ENCODE measurements around the gene FMNL3.

FMNL3 gene

DNA sequence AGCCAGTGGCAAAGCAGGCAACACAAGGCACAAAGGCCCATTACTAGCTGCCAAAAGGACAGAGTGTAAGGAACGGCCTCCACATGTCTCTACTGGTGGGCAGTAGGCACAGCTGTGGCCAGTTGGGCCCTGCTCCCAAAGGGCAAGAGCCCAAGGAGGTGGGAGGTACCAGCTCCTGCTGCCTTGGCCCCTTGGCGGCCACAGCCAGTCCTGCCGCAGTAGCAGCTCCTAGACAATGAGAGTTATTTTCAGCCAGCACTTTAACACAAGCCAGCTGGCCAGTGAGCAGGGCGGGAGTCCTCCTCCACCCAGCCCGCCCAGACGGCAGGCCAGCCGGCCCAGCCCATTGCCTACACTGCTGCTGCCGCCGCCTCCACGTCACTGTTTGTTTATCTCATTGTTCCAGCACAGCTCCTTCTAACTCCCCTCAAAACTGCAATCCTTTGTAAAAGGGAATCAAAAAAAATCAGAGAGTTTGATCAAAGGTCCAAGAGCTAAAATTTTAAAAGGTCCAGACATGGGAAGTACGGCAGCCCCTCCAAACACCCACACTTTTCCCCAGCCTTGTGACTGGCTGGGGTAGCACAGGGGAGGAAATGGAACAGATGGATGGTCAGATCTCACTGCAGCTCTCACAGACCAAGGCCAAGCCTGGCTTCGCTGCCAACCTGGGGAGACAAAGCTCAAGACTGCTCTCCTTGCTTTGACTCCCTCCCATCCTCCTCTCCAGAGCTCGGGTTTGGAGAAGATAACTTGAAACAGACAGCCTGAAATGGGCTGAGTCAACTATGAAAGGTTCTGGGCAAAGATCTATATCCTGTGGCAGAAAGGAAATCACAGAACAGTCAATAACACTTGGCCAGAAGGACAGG is 33.5 kb downstream of the FMNL3 start:
- peak; percentile 67 for DNase-seq (ENCODE audit: insufficient read length, low spot score)
- TF ChIP-seq POLR2A (IDR thresholded peaks at IDR 0.05; ENCODE audit: low read depth, low read length) = 0 out of 2 replicates have a peak, but pooled peaks have one; percentile 26
- FAIRE-seq = no peak

DNA sequence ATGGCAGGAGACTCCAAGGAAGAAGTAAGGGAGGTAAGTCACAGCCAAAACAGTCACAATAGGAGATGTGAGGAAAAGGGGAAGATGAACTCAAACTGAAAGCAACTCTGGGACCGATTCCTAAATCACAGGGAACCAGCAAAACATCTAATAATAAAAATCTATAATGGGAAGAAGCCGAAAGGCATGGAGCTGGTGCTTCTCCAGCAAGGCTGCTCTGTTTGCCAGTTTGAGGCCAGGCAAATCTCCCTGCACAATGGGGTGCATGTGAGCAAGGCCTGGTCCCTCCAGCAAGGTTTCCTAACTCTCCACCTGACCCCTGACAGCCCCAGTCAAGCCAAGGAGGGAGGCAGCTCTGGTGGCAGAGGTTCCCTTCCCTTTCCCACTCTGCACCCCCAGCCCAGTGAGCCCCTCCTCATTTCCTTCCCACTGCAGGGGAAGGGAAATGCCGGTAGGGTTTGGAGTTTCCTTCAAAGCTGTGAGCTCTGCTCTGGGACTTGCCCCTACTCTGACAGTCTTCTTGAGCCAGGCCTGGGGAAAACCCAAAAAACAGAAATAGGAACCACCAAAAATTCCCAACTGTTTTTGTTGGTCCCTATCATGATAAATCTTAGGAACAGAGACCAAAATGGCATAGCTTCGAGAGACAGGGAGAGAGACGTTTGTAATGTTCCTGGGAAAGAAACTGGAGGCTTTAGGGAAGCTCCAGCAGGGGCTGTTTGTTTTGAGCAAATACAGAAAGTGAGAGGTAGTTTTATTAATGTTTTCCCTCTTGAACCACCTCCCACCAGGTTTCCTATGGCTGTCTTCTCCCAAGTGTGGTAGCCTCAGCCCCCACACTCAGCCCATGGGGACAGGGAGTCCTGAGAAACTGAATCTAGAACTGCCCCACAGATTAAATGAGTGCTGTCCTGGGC is 34.6 kb downstream of the FMNL3 start:
- TF ChIP-seq POLR2A (IDR thresholded peaks at IDR 0.05; ENCODE audit: low read depth, low read length) = no peak
- no peak for DNase-seq (ENCODE audit: insufficient read length, low spot score)
- no peak for FAIRE-seq

DNA sequence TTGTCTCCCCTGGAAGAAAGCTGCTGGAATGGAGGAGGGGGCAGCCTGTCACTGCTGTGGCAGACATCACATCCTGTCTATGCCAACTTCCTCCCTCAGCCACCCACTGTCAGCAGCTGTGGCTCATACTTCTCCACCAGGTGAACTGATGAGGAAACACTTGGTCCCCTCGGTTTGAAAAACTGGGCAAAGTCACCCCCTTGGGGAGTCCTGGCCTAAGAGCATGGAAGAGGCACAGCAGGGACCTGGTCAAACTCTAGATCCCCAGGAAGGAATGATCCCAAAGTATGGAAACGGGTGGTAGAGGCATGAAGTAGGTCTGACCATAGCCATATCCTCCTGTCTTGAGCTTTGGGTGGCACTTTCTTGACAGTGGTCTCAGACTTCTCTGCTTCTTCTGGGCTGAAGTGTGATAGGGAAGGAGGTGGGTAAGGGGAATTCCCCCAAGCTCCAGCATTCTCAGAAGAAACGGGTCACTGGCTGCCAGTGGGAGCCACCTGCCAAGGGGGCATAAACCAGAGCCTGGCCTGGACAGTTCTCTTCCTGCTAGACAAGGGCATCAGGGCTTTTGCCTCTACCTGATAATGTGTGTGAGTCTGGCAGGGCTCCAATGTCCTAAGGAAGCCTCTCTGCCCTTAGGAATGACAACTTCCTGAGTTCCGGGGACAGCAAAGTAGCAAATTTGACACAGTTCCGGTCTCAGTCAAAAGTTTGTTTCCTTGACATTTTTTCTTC is 36.0 kb downstream of the FMNL3 start:
- DNase-seq (ENCODE audit: insufficient read length, low spot score) (no peak), FAIRE-seq (no peak)
- no peak for TF ChIP-seq POLR2A (IDR thresholded peaks at IDR 0.05; ENCODE audit: low read depth, low read length)

DNA sequence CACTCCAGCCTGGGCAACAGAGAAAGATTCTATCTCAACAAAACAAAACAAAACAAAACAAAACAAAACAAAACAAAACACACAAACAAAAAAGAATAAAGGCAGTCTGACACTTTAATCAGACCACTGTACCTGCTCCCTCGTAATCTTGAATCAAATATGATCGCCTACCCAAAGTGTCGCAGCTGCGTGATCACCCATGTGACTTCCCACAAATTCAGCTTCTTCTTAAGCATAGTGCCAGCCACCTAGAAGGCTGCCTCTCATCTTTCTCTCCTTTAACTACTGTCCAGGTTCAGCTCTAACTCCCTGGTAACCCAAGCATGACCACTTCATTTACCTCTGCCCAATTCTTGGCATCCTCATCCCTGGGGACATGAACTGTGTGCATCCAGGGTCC is 37.4 kb downstream of the FMNL3 start:
- TF ChIP-seq POLR2A (IDR thresholded peaks at IDR 0.05; ENCODE audit: low read depth, low read length) = no peak
- DNase-seq (ENCODE audit: insufficient read length, low spot score) (no peak), FAIRE-seq (no peak)

DNA sequence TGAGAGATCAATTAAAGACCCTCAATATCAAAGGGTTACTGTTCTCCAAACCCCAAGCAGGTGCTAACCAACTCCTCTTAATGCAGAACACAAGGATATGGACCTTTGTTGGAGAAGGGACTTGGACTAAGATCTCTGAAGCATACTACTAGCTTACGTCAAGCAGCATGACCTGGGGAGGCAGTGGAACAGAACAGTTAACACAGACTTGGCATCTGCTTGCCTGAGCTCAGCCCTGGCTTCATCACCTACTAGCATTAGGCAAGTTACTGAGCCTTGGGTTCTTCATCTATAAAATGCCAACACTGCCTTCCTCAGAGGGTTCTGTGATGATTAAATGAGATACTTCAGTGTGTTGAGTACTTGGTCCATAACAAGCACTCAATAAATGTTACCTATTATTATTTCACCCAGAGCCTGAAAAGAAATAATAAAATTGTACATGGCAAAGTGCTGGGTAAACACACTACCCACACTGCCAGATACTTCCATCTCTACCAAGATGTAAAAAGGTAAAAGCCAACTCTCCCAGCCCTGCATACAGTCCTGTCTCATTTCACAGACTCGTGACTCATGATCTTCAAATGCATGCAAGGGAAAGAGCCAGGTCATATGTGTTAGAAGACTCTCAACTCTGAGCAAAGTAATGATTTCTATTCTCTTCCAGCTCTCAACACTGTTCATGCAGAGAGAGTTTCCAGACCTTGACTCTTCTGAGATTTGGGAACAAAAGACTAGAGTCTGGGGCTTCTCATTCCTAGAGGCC is 39.7 kb downstream of the FMNL3 start:
- no peak for DNase-seq (ENCODE audit: insufficient read length, low spot score)
- no peak for TF ChIP-seq POLR2A (IDR thresholded peaks at IDR 0.05; ENCODE audit: low read depth, low read length)
- no peak for FAIRE-seq

DNA sequence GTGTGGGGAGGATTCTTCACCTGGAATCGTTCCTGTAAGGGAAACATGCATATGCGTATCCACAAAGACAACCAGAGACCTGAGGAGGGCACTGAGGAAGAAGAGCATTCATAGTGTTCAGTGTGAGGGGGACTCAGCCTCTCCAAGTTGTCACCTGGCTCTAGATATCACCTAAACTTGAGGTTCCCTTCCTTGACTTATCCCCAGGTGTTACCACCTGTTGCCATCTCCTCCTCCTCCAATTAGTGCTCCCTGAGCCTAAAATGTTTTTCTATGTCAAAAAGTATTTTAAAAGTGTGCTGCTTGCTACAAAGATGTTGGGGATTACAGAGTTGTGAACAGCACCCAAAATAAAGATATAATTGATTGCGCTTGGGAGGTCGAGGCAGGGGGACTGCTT is 41.0 kb downstream of the FMNL3 start:
- DNase-seq (ENCODE audit: insufficient read length, low spot score) (no peak), FAIRE-seq (no peak)
- no peak for TF ChIP-seq POLR2A (IDR thresholded peaks at IDR 0.05; ENCODE audit: low read depth, low read length)

DNA sequence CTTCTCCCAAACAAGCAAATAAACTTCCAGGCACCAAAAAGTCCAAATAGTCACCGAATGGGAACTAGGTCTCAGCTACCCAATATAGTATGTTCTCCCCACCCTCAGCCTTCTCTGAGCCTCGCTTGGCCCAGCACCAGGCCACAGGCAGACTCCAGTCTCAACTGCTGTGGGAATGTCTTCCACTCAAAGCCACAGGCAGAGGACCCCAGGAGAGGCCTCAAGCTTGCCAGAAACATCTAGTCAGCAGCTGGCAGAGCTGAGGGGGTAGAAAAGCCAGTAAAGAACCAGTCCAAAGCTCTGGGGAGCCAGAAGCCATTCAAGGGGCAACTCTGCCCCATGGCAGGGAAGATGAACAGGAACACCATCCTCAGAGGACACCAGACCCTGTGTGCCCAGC is 41.8 kb downstream of the FMNL3 start:
- TF ChIP-seq POLR2A (IDR thresholded peaks at IDR 0.05; ENCODE audit: low read depth, low read length) = no peak
- FAIRE-seq (no peak), DNase-seq (ENCODE audit: insufficient read length, low spot score) (no peak)

DNA sequence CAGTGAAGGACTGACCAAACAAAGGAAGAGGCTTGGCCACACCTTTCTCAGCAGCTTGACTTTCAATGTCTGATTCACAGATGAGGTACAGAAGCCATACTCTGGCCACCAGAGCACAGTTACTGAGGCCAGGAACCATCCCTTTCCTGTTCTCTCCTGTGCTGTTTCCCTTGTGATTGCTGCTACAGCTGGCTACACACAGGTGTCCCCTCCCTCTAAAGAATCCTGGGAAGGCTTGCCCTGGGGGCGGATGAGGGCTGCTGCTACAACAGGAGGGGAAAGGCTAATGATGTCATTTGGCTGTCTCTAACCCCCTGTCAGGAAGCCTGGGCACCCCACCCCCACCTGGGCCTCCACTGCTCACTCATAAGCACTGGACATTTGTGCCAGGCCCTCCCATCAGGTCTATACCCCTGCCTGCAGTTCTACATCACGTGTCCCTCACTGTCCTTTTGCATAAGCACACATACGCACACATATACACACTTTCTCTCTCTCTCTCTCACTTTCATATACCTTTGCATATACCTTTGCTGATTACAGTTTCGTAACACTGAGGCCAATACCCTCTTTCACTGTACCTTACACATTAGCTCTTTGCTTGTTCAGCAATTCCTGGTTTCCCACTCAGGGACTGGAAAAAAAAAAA is 42.5 kb downstream of the FMNL3 start:
- DNase-seq (ENCODE audit: insufficient read length, low spot score) = no peak
- FAIRE-seq = no peak
- no peak for TF ChIP-seq POLR2A (IDR thresholded peaks at IDR 0.05; ENCODE audit: low read depth, low read length)

DNA sequence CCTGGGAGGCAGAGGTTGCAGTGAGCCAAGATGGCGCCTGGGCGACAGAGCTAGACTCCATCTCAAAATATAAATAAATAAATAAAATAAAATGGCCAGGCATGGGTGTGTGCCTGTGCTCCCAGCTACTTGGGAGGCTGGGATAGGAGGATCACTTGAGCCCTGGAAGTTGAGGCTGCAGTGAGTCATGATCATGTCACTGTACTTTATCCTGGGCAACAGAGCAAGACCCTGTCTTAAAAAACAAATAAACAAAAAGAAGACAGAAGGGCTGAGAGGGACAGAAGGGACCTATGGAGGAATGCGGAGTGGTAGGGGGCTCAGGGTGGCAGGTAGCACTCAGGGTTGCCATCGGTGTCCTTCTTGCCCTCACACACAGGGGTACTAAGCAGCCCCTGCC is 43.0 kb downstream of the FMNL3 start:
- DNase-seq (ENCODE audit: insufficient read length, low spot score) (no peak), FAIRE-seq (no peak)
- no peak for TF ChIP-seq POLR2A (IDR thresholded peaks at IDR 0.05; ENCODE audit: low read depth, low read length)

DNA sequence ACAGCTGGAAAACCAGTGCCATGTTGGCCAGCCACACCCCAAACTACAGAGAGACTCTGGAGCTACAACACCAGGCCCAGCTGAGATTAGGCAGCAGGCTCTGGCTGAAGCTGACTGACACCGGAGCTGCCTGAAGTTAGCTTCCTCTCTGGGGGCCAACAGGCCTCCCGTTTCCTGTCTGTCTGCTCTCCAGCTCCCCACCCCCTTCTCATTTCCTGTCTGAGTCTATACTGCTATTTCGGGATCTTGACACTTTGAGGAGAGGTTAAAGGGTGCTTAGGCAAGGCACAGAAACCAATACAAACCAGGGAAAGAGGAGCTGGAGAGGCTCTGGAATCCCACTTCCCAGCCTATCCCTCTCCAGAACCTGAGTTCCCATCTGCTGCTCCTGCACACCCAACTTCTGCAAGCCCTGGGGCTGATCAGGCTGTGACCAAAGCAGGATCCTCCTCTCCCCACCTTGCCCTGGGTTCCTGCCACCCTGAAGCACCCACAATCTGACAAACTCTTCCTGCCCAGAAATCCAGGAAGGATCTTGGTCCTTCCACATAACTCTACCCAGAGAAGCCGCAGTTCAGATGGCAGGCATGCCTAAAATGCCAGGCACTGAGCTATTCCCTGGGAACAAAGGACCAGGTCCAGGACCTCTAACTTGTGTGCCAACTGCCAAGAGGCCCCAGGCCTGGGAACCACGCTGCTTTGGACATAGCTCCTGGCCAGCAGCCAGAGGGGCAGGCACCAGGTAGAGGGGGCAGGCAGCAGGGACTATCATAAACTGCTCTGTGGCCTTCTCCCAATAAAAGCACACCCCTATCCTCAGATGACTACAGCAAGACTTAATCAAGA is 44.0 kb downstream of the FMNL3 start:
- DNase-seq (ENCODE audit: insufficient read length, low spot score) (peak; percentile 85), FAIRE-seq (no peak)
- peak; percentile 33; the same call in 1 of the 2 replicates for TF ChIP-seq POLR2A (IDR thresholded peaks at IDR 0.05; ENCODE audit: low read depth, low read length)

DNA sequence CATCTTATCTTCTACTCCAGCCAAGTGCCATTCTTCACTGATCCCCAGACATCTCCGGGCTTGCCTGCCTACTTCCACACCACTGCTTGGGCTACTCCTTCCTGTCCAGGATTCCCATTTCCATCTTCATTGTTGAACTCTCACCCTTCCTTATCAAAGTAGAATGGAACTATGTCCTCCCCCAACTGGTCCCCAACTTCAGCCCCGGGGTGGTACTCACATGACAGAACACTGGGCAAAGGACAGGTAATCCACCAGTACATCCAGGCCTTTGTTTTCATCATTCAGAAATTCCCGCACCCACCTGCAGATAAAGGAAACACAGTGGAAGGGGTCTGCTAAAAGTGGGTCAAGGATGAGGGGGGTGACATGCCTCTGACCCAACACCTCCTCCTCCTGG is 45.5 kb downstream of the FMNL3 start:
- FAIRE-seq (no peak), DNase-seq (ENCODE audit: insufficient read length, low spot score) (no peak)
- TF ChIP-seq POLR2A (IDR thresholded peaks at IDR 0.05; ENCODE audit: low read depth, low read length) = no peak

DNA sequence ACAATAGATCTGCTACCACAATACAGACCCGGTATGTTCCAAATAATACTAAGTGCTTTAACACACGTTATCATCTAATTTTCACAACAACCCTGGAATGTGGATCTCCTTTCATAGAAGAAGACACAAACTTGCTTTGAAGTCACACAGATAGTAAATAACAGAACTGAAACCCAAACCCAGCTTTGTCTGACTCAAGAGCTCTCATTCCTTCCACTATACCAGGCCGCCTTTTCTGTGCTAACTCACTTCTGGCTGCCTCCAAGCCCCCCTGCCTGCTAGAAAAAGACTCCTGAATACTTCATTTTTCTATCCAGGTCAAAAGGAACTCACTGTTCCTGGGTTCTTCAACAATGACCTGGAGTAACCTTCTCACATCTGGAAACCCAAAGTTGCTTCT is 46.0 kb downstream of the FMNL3 start:
- no peak for TF ChIP-seq POLR2A (IDR thresholded peaks at IDR 0.05; ENCODE audit: low read depth, low read length)
- DNase-seq (ENCODE audit: insufficient read length, low spot score) = no peak
- no peak for FAIRE-seq

Measured in H54 (cell line).